GM12878 (cell line): ENCODE data around the gene ZBTB16. TPM values are rescaled to one million over a fixed set of nuclear protein-coding genes. Genes with fewer than 3 reads are reported as not detected.

Source experiments
- ATAC-seq: fragments of 200-7000 bp; cut with Tn5 transposase; 3 replicates; pipeline ENCODE4 v1.9.1; 2020; ENCODE audit warnings: mild to moderate bottlenecking, moderate library complexity
- BruUV-seq: library from RNA; stranded (reverse); fragments of 400-500 nt; replicated peaks from 2 replicates; lab custom pipeline; 2021; lab: Mats Ljungman, UMichigan
- CTCF ChIA-PET: fragments of 300-600 bp; sonication (Branson Sonifier 250); formaldehyde crosslinking; extraction: SDS; loops from one replicate; lab custom pipeline; 2021; ENCODE audit warnings: inconsistent platforms; lab: Yijun Ruan, JAX
- POLR2A ChIA-PET: fragments of 350-600 bp; formaldehyde crosslinking; extraction: SDS; loops from one replicate; lab custom pipeline; 2021; ENCODE audit warnings: inconsistent platforms; lab: Charles Lee
- RAD21 ChIA-PET: fragments of 300-600 bp; sonication (Branson Sonifier 250); formaldehyde crosslinking; loops from one replicate; lab custom pipeline; 2023; ENCODE audit warnings: antibody characterized with exemption; ENCODE audit not compliant: unreplicated experiment; lab: Charles Lee
- SMC1A ChIA-PET: fragments of 300-600 bp; sonication (Branson Sonifier 250); formaldehyde crosslinking; loops from one replicate; lab custom pipeline; 2023; ENCODE audit not compliant: unreplicated experiment, uncharacterized antibody; lab: Charles Lee
- DNase-seq: peaks from one replicate; pipeline ENCODE4 v3.0.0-alpha.2; 2011; ENCODE audit warnings: low read depth, low spot score
- FAIRE-seq: peaks from 3 replicates; lab custom pipeline; 2011; peaks lifted over from hg19 to GRCh38; lab: Jason Lieb, UNC
- H2AFZ ChIP-seq: 2 replicates; pipeline ENCODE4 v1.6.0; 2011; ENCODE audit warnings: low read depth, low read length, control low read depth; ENCODE audit not compliant: control insufficient read depth
- H3K27ac ChIP-seq: 2 replicates; pipeline ENCODE4 v1.5.1; 2011; ENCODE audit warnings: control low read depth; ENCODE audit not compliant: control insufficient read depth, insufficient read depth
- H3K27me3 ChIP-seq, 2 experiments: replicated peaks in 1 of 2; 2 replicates each; pipeline versions ENCODE4 v1.6.0 to v1.6.1; 2011; ENCODE audit warnings: low read length in 1 of 2; ENCODE audit not compliant: control insufficient read depth in 2 of 2, insufficient read depth in 2 of 2
- H3K36me3 ChIP-seq, 2 experiments: 2 replicates each; pipeline ENCODE4 v1.5.1; 2011; ENCODE audit warnings: low read length in 1 of 2; ENCODE audit not compliant: control insufficient read depth in 2 of 2, insufficient read depth in 2 of 2
- H3K4me1 ChIP-seq: 2 replicates; pipeline ENCODE4 v1.6.1; 2011; ENCODE audit warnings: mild to moderate bottlenecking, low read length, moderate library complexity, mixed read lengths; ENCODE audit not compliant: control insufficient read depth, insufficient read depth
- H3K4me2 ChIP-seq: 2 replicates; pipeline ENCODE4 v1.6.0; 2011; ENCODE audit warnings: control low read depth; ENCODE audit not compliant: control insufficient read depth, insufficient read depth
- H3K4me3 ChIP-seq: fragments of 200-600 bp; sonication (generic); 2 replicates; pipeline ENCODE4 v1.5.1; 2016
- H3K79me2 ChIP-seq: 2 replicates; pipeline ENCODE4 v1.6.0; 2011; ENCODE audit warnings: low read length; ENCODE audit not compliant: control insufficient read depth, insufficient read depth
- H3K9ac ChIP-seq: 2 replicates; pipeline ENCODE4 v1.8.0; 2011; ENCODE audit warnings: low read length, control low read depth, mixed read lengths; ENCODE audit not compliant: control insufficient read depth, insufficient read depth
- H3K9me3 ChIP-seq: replicated peaks from 3 replicates; pipeline ENCODE4 v1.5.1; 2011; ENCODE audit warnings: mild to moderate bottlenecking, low read length; ENCODE audit not compliant: control insufficient read depth, insufficient read depth
- H4K20me1 ChIP-seq: 2 replicates; pipeline ENCODE4 v1.6.0; 2011; ENCODE audit not compliant: control insufficient read depth, insufficient read depth
- ASH2L ChIP-seq: fragments of 300-600, 200-600 bp; sonication (generic); IDR thresholded peaks from 2 replicates; pipeline ENCODE4 v1.6.1; 2017; ENCODE audit warnings: low read depth, mild to moderate bottlenecking, borderline replicate concordance
- BCL3 ChIP-seq: IDR thresholded peaks from 2 replicates; pipeline ENCODE4 v1.6.1; 2011; ENCODE audit warnings: borderline replicate concordance, low read depth, mild to moderate bottlenecking, moderate library complexity, low read length; ENCODE audit not compliant: insufficient read depth, poor library complexity, severe bottlenecking
- BCLAF1 ChIP-seq: fragments of 450-650 bp; IDR thresholded peaks from 2 replicates; pipeline ENCODE4 v1.6.1; 2017; ENCODE audit warnings: antibody characterized with exemption, mild to moderate bottlenecking, moderate library complexity
- CBFB ChIP-seq: IDR thresholded peaks from 2 replicates; pipeline ENCODE4 v1.6.1; 2016; ENCODE audit warnings: antibody characterized with exemption, low read depth
- HDGF ChIP-seq: fragments of 450-650 bp; IDR thresholded peaks from 2 replicates; pipeline ENCODE4 v1.6.1; 2016; ENCODE audit warnings: antibody characterized with exemption
- IRF3 ChIP-seq: fragments of 450-650 bp; IDR thresholded peaks from 2 replicates; pipeline ENCODE4 v1.6.1; 2014; ENCODE audit warnings: mild to moderate bottlenecking
- MEF2A ChIP-seq: IDR thresholded peaks from 2 replicates; pipeline ENCODE4 v1.6.1; 2011; ENCODE audit warnings: low read depth, mild to moderate bottlenecking, low read length, moderate library complexity; ENCODE audit not compliant: insufficient read depth
- NR2C2 ChIP-seq: IDR thresholded peaks from 2 replicates; pipeline ENCODE4 v1.6.1; 2011; ENCODE audit warnings: borderline replicate concordance, low read depth; ENCODE audit not compliant: control insufficient read depth, insufficient read length
- POLR2A ChIP-seq: IDR thresholded peaks from 2 replicates; pipeline ENCODE4 v1.6.1; 2011; ENCODE audit warnings: low read depth, mild to moderate bottlenecking, low read length
- RELA ChIP-seq: fragments of 450-650 bp; IDR thresholded peaks from 2 replicates; pipeline ENCODE4 v1.8.0; 2014; ENCODE audit warnings: borderline replicate concordance; ENCODE audit not compliant: partially characterized antibody
- SIN3A ChIP-seq: IDR thresholded peaks from 2 replicates; pipeline ENCODE4 v1.6.1; 2012; ENCODE audit warnings: low read depth, low read length, improper control_type of control experiment
- SIX5 ChIP-seq: IDR thresholded peaks from 2 replicates; pipeline ENCODE4 v1.6.1; 2011; ENCODE audit warnings: mild to moderate bottlenecking, low read depth, low read length, moderate library complexity; ENCODE audit not compliant: severe bottlenecking
- SUZ12 ChIP-seq: fragments of 200-600 bp; sonication (generic); IDR thresholded peaks from one replicate; pipeline ENCODE4 v1.6.1; 2018; ENCODE audit warnings: antibody characterized with exemption, mild to moderate bottlenecking; ENCODE audit not compliant: unreplicated experiment
- USF2 ChIP-seq: IDR thresholded peaks from 2 replicates; pipeline ENCODE4 v1.6.1; 2011; ENCODE audit warnings: low read depth, low read length, improper control_type of control experiment, borderline replicate concordance
- ZBTB11 ChIP-seq: fragments of 450-650 bp; formaldehyde crosslinking; IDR thresholded peaks from 2 replicates; pipeline ENCODE4 v1.5.0; 2022; ENCODE audit warnings: mild to moderate bottlenecking, missing genetic modification characterization
- WGBS: methylation state at CpG from one replicate; pipeline ENCODE4 v1.1.6; 2016; ENCODE audit warnings: low lambda C conversion rate; ENCODE audit not compliant: insufficient replicate concordance, insufficient coverage; ENCODE audit errors: missing lambda C conversion rate; 5-methylcytosine and 5-hydroxymethylcytosine counted together
- in situ Hi-C: fragments of 300-500 bp; cut with MboI; formaldehyde crosslinking; loops from 9 replicates; pipeline ENCODE4 v1.14.3; 2018; ENCODE audit warnings: mixed read lengths
- intact Hi-C: fragments of 100-400 bp; cut with micrococcal nuclease; formaldehyde crosslinking; loops from one replicate; pipeline ENCODE4 v1.14.2; 2022; ENCODE audit not compliant: unreplicated experiment
- polyA plus RNA-seq, 11 experiments: library from polyadenylated mRNA; depleted of rRNA in 4 of 11; unstranded in 6 of 11; stranded (reverse) in 5 of 11; fragments of >200 nt; fragmentation: Nextera tagmentation in 4 of 11; fragmentation: Illumina TruSeq in 1 of 11; extraction: Ambion mirVana in 4 of 11; extraction: Trizol in 1 of 11; gene quantifications; 1 replicate in 1 of 11; 2 replicates in 10 of 11; pipeline versions ENCODE4 v1.2.1 to v1.2.3, GENCODE V29; 2011 to 2016; ENCODE audit warnings: inconsistent platforms in 2 of 11, missing spikeins in 2 of 11, low read depth in 1 of 11
- total RNA-seq, 4 experiments: library from RNA; depleted of rRNA in 3 of 4; stranded (reverse); fragments of >200 nt in 3 of 4; fragmentation: Illumina TruSeq in 1 of 4; extraction: Trizol in 1 of 4; gene quantifications; 2 replicates each; pipeline versions ENCODE4 v1.2.1 to v1.2.3, GENCODE V29; 2013 to 2021

Gene ZBTB16
- total and polyA plus RNA-seq, 10 of the 15 experiments (the other 5 are each of a cell fraction or from before 2014, with no cell fraction given): 0.38 TPM; not detected in 9

GRCh38 chr11:114167355-114167754 lies 107.8 kb downstream of the ZBTB16 start:
- BruUV-seq: no TSS peak
- POLR2A ChIA-PET: interaction anchor here (0.6 kb wide), 1 partner anchor 27 kb away, joined by 3 read pairs; no protein-coding TSS in a partner anchor
- 18% methylated on average over 4 of the region's 5 CpGs for WGBS
- no peak for TF ChIP-seq SIX5
- TF ChIP-seq CBFB: no peak
- no peak for TF ChIP-seq NR2C2
- no peak for TF ChIP-seq USF2
- TF ChIP-seq SIN3A: no peak
- no peak for TF ChIP-seq ZBTB11
- TF ChIP-seq BCLAF1: no peak
- no peak for TF ChIP-seq HDGF
- TF ChIP-seq RELA: no peak
- no peak for TF ChIP-seq SUZ12
- TF ChIP-seq BCL3: no peak
- no peak for TF ChIP-seq IRF3
- TF ChIP-seq ASH2L: no peak
- no peak for TF ChIP-seq MEF2A
- no peak for TF ChIP-seq POLR2A
- Histone ChIP-seq H3K27me3 (peaks cover 0 to 3% of the 10 kb centered on the region in 2 experiments; a peak in 1 of 4 replicates), H3K4me1 (no peaks in the 10 kb centered on the region), H3K27ac (no peak overlapping the region), H3K4me2 (no peak overlapping the region), H3K36me3 (no peaks in the 10 kb centered on the region), H4K20me1 (no peaks in the 10 kb centered on the region), H3K9ac (no peak overlapping the region), H2AFZ (no peak overlapping the region), H3K79me2 (no peaks in the 10 kb centered on the region), H3K9me3 (no peaks in the 10 kb centered on the region), H3K4me3 (no peak overlapping the region)
- intact Hi-C loops (no loop called here), in situ Hi-C loops (no loop called here)
- RAD21 ChIA-PET: no interaction called here
- CTCF ChIA-PET: no interaction called here
- no peak for ATAC-seq
- SMC1A ChIA-PET: no interaction called here
- no peak for FAIRE-seq
- no peak for DNase-seq
